K562 (cell line): ENCODE results near the gene CACNA1C. TPM values are rescaled to one million over a fixed set of nuclear protein-coding genes. Genes with fewer than 3 reads are reported as not detected.

ENCODE experiments used
- ATAC-seq: fragments of 200-7000 bp; cut with Tn5 transposase; 3 replicates; pipeline ENCODE4 v1.9.1; 2020; ENCODE audit warnings: moderate library complexity
- BruUV-seq: library from RNA; stranded (reverse); fragments of 400-500 nt; replicated peaks from 2 replicates; lab custom pipeline; 2021; lab: Mats Ljungman, UMichigan
- CTCF ChIA-PET: fragments of 300-600 bp; formaldehyde crosslinking; extraction: SDS; loops from one replicate; lab custom pipeline; 2021; ENCODE audit warnings: low intra/inter-chr PET ratio; lab: Yijun Ruan, JAX
- POLR2A ChIA-PET: fragments of 300-600, 350-650 bp; sonication (Branson Sonifier 250); formaldehyde crosslinking; extraction: SDS; loops from one replicate; lab custom pipeline; 2021; ENCODE audit warnings: antibody characterized with exemption, inconsistent platforms; lab: Yijun Ruan, JAX
- DNase-seq, 4 experiments: peaks; one replicate each; pipeline versions ENCODE4 v3.0.0 to v3.0.0-alpha.2; 2011 to 2018; ENCODE audit warnings: low spot score in 3 of 4, mixed read lengths in 3 of 4; ENCODE audit errors: extremely low read depth in 1 of 4
- FAIRE-seq: peaks from 2 replicates; lab custom pipeline; 2011; peaks lifted over from hg19 to GRCh38; lab: Jason Lieb, UNC
- H2AFZ ChIP-seq: 2 replicates; pipeline ENCODE4 v1.6.0; 2011; ENCODE audit warnings: low read depth, low read length, control low read depth, inconsistent platforms
- H3K27ac ChIP-seq: fragments of 200-600 bp; 3 replicates; pipeline ENCODE4 v1.8.0; 2011; ENCODE audit warnings: low read depth, mild to moderate bottlenecking, control low read depth, inconsistent platforms, low read length, moderate library complexity, mixed read lengths; ENCODE audit errors: extremely low read depth
- H3K27me3 ChIP-seq, 2 experiments: fragments of 300-600 bp in 1 of 2; 2 replicates in 1 of 2; 3 replicates in 1 of 2; pipeline versions ENCODE4 v1.6.0 to v1.8.0; 2011; ENCODE audit warnings: inconsistent platforms in 2 of 2, low read length in 2 of 2, mild to moderate bottlenecking in 1 of 2, mixed read lengths in 1 of 2, moderate library complexity in 1 of 2; ENCODE audit not compliant: control insufficient read depth in 2 of 2, insufficient read depth in 2 of 2
- H3K36me3 ChIP-seq: fragments of 300-600 bp; 3 replicates; pipeline ENCODE4 v1.8.0; 2011; ENCODE audit warnings: mild to moderate bottlenecking, low read length, inconsistent platforms; ENCODE audit not compliant: control insufficient read depth, insufficient read depth
- H3K4me1 ChIP-seq, 2 experiments: fragments of 200-600 bp in 1 of 2; replicated peaks in 1 of 2; 2 replicates in 1 of 2; 3 replicates in 1 of 2; pipeline versions ENCODE4 v1.5.1 to v1.8.0; 2011; ENCODE audit warnings: inconsistent platforms in 2 of 2, low read length in 2 of 2, mild to moderate bottlenecking in 1 of 2, mixed read lengths in 1 of 2, moderate library complexity in 1 of 2; ENCODE audit not compliant: control insufficient read depth in 2 of 2, insufficient read depth in 2 of 2
- H3K4me2 ChIP-seq: 2 replicates; pipeline ENCODE4 v1.6.1; 2011; ENCODE audit warnings: low read length, control low read depth, inconsistent platforms, mixed read lengths; ENCODE audit not compliant: insufficient read depth
- H3K4me3 ChIP-seq: fragments of 200-600 bp; sonication (generic), shearing (Covaris generic); 2 replicates; pipeline ENCODE4 v1.5.1; 2016; ENCODE audit warnings: control low read depth, inconsistent platforms
- H3K79me2 ChIP-seq: fragments of 200-600 bp; 3 replicates; pipeline ENCODE4 v1.8.0; 2011; ENCODE audit warnings: low read length, inconsistent platforms; ENCODE audit not compliant: control insufficient read depth, insufficient read depth
- H3K9ac ChIP-seq, 2 experiments: 2 replicates each; pipeline versions ENCODE4 v1.6.0 to v1.6.1; 2011; ENCODE audit warnings: low read depth in 2 of 2, low read length in 2 of 2, control low read depth in 1 of 2, inconsistent platforms in 1 of 2, mild to moderate bottlenecking in 1 of 2, mixed read lengths in 1 of 2; ENCODE audit not compliant: insufficient read depth in 1 of 2
- H3K9me1 ChIP-seq: one replicate; pipeline ENCODE4 v1.6.0; 2011; ENCODE audit warnings: inconsistent platforms, mild to moderate bottlenecking, low read length, moderate library complexity; ENCODE audit not compliant: control insufficient read depth, insufficient read depth
- H3K9me3 ChIP-seq: replicated peaks from 2 replicates; pipeline ENCODE4 v1.5.1; 2011; ENCODE audit warnings: low read depth, low read length, inconsistent platforms; ENCODE audit not compliant: control insufficient read depth, insufficient read depth
- H4K20me1 ChIP-seq: replicated peaks from 2 replicates; pipeline ENCODE4 v1.6.1; 2011; ENCODE audit warnings: low read length, inconsistent platforms, mixed read lengths; ENCODE audit not compliant: control insufficient read depth, insufficient read depth
- PHF20 ChIP-seq: fragments of 450-650 bp; IDR thresholded peaks from 2 replicates; pipeline ENCODE4 v1.6.1; 2018; ENCODE audit not compliant: partially characterized antibody
- TAF9B ChIP-seq: fragments of 450-650 bp; IDR thresholded peaks from 2 replicates; pipeline ENCODE4 v1.6.1; 2018; ENCODE audit warnings: mild to moderate bottlenecking; ENCODE audit not compliant: partially characterized antibody
- XRCC4 ChIP-seq: IDR thresholded peaks from one replicate; pipeline ENCODE4 v1.6.1; 2011; ENCODE audit not compliant: insufficient read depth, insufficient read length; ENCODE audit errors: extremely low read depth
- YBX1 ChIP-seq: fragments of 450-650 bp; IDR thresholded peaks from 2 replicates; pipeline ENCODE4 v1.7.1; 2016; ENCODE audit warnings: mild to moderate bottlenecking
- ZKSCAN8 ChIP-seq: fragments of 200-800 bp; sonication (Bioruptor generic); IDR thresholded peaks from 2 replicates; pipeline ENCODE4 v1.6.1; 2016; ENCODE audit warnings: missing genetic modification characterization, missing compliant biosample characterization
- ZNF347 ChIP-seq: fragments of 450-650 bp; formaldehyde crosslinking; IDR thresholded peaks from 2 replicates; pipeline ENCODE4 v1.4.0; 2020; ENCODE audit warnings: low read depth, mild to moderate bottlenecking, moderate library complexity
- ZNF41 ChIP-seq: fragments of 250-450 bp; sonication (Bioruptor Pico); conservative IDR thresholded peaks from 2 replicates; pipeline ENCODE4 v1.4.0; 2020; ENCODE audit warnings: mild to moderate bottlenecking
- WGBS: fragments of 100-300 bp; shearing (Covaris generic); methylation state at CpG from one replicate; pipeline ENCODE4 v1.1.6; 2016; ENCODE audit warnings: low coverage, mixed read lengths; ENCODE audit not compliant: insufficient coverage; ENCODE audit errors: missing lambda C conversion rate; 5-methylcytosine and 5-hydroxymethylcytosine counted together
- in situ Hi-C: fragments of 300-500 bp; cut with MboI; formaldehyde crosslinking; loops from 4 replicates; pipeline ENCODE4 v1.15.0; 2018; ENCODE audit warnings: inconsistent platforms, mixed read lengths
- intact Hi-C: fragments of 100-400 bp; cut with micrococcal nuclease; formaldehyde crosslinking; loops from 2 replicates; pipeline ENCODE4 v1.14.2; 2022
- polyA plus RNA-seq, 8 experiments: library from polyadenylated mRNA; depleted of rRNA in 4 of 8; stranded (reverse) in 5 of 8; unstranded in 3 of 8; fragments of >200 nt; fragmentation: Nextera tagmentation in 2 of 8; fragmentation: Illumina TruSeq in 1 of 8; extraction: Ambion mirVana in 2 of 8; extraction: Trizol in 1 of 8; gene quantifications; 2 replicates each; pipeline versions ENCODE4 v1.2.1 to v1.2.3, GENCODE V29; 2011 to 2014; ENCODE audit warnings: inconsistent platforms in 1 of 8, missing spikeins in 1 of 8
- total RNA-seq, 7 experiments: library from RNA; depleted of rRNA in 6 of 7; stranded (reverse); fragments of >200 nt in 6 of 7; fragmentation: Illumina TruSeq in 2 of 7; extraction: Trizol in 2 of 7; gene quantifications; 2 replicates each; pipeline versions ENCODE4 v1.2.1 to v1.2.3, GENCODE V29; 2011 to 2021; ENCODE audit warnings: low replicate concordance in 1 of 7
- TF ChIP-seq, protein P1 (sequence below): fragments of 150-350 bp; conservative IDR thresholded peaks from 2 replicates; pipeline ENCODE4 v1.6.1; 2014; ENCODE audit warnings: low read length
- TF ChIP-seq, protein P2 (sequence below): conservative IDR thresholded peaks from 2 replicates; pipeline ENCODE4 v1.6.1; 2011; ENCODE audit warnings: low read depth, mild to moderate bottlenecking, low read length; ENCODE audit not compliant: control insufficient read depth
- TF ChIP-seq, protein P3 (sequence below): fragments of 250-450 bp; sonication (Bioruptor Pico); IDR thresholded peaks from 2 replicates; pipeline ENCODE4 v1.5.0; 2020; ENCODE audit warnings: mild to moderate bottlenecking

CACNA1C gene
- total and polyA plus RNA-seq, 9 of the 15 experiments (the other 6 are each of a cell fraction or from before 2014, with no cell fraction given) = not detected

DNA sequence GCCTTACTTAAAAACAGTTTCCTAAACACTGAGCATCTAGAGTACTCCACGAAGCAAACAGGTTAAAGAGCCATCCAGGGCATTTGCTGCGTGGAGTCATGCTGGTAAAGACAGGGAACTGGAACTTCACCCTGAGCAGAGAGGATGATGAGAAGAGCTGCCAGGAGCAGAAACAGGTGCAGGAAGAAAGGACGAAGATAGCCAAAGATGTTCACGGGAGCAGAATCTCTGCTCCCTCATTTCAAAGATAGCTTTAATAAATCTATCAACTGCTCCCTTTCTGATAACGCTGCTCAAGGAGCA, 461.2 kb downstream of the CACNA1C start (continued):
- TF ChIP-seq, protein P1, sequence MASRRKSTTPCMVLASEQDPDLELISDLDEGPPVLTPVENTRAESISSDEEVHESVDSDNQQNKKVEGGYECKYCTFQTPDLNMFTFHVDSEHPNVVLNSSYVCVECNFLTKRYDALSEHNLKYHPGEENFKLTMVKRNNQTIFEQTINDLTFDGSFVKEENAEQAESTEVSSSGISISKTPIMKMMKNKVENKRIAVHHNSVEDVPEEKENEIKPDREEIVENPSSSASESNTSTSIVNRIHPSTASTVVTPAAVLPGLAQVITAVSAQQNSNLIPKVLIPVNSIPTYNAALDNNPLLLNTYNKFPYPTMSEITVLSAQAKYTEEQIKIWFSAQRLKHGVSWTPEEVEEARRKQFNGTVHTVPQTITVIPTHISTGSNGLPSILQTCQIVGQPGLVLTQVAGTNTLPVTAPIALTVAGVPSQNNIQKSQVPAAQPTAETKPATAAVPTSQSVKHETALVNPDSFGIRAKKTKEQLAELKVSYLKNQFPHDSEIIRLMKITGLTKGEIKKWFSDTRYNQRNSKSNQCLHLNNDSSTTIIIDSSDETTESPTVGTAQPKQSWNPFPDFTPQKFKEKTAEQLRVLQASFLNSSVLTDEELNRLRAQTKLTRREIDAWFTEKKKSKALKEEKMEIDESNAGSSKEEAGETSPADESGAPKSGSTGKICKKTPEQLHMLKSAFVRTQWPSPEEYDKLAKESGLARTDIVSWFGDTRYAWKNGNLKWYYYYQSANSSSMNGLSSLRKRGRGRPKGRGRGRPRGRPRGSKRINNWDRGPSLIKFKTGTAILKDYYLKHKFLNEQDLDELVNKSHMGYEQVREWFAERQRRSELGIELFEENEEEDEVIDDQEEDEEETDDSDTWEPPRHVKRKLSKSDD = no peak
- TF ChIP-seq ZNF347 (CRISPR knock-in tag) = no peak

DNA sequence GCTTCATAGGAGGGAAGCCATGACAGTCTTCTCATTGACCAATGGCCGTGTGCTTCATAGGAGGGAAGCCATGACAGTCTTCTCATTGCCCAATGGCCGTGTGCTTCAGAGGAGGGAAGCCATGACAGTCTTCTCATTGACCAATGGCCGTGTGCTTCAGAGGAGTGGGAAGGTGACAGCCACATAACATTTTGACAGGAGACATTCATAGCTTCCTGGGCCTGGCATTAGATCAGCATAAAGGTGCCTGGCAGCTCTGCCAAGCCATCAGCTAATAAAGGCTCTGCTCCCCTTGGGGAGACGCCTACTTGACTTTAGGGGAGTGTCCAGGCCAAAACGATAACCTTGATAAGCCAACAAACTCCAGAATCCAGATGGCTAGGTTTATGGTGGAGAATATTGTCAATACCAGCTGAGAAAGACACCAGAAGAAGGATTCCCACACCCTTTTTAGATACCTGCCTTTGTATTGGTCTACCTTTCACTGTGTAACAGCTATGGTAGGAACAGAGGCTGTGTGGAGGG, 468.0 kb downstream of the CACNA1C start:
- Histone ChIP-seq H3K4me2 (no peak overlapping the region), H3K9me1 (no peaks in the 10 kb centered on the region), H4K20me1 (no peaks in the 10 kb centered on the region)
- no peak for FAIRE-seq
- no peak for TF ChIP-seq ZKSCAN8 (CRISPR knock-in tag)
- no peak for TF ChIP-seq ZNF41 (CRISPR knock-in tag)
- TF ChIP-seq, protein P2, sequence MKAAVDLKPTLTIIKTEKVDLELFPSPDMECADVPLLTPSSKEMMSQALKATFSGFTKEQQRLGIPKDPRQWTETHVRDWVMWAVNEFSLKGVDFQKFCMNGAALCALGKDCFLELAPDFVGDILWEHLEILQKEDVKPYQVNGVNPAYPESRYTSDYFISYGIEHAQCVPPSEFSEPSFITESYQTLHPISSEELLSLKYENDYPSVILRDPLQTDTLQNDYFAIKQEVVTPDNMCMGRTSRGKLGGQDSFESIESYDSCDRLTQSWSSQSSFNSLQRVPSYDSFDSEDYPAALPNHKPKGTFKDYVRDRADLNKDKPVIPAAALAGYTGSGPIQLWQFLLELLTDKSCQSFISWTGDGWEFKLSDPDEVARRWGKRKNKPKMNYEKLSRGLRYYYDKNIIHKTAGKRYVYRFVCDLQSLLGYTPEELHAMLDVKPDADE = no peak
- TF ChIP-seq YBX1 = no peak
- TF ChIP-seq TAF9B = no peak
- TF ChIP-seq, protein P3, sequence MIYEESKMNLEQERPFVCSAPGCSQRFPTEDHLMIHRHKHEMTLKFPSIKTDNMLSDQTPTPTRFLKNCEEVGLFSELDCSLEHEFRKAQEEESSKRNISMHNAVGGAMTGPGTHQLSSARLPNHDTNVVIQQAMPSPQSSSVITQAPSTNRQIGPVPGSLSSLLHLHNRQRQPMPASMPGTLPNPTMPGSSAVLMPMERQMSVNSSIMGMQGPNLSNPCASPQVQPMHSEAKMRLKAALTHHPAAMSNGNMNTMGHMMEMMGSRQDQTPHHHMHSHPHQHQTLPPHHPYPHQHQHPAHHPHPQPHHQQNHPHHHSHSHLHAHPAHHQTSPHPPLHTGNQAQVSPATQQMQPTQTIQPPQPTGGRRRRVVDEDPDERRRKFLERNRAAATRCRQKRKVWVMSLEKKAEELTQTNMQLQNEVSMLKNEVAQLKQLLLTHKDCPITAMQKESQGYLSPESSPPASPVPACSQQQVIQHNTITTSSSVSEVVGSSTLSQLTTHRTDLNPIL = no peak
- no peak for TF ChIP-seq PHF20
- TF ChIP-seq XRCC4 = no peak
- TF ChIP-seq, all 486 proteins: peak for 0
- no peak for DNase-seq
- Histone ChIP-seq H3K9me3 (no peaks in the 10 kb centered on the region), H2AFZ (no peak overlapping the region), H3K79me2 (no peaks in the 10 kb centered on the region), H3K27ac (no peak overlapping the region), H3K36me3 (no peaks in the 10 kb centered on the region), H3K4me3 (no peak overlapping the region), H3K27me3 (peaks cover 0 to 15% of the 10 kb centered on the region in 2 experiments; a peak in 2 of 5 replicates), H3K4me1 (no peaks in the 10 kb centered on the region), H3K9ac (no peak overlapping the region)
- WGBS = 0% methylated on average over 4 of the region's 5 CpGs
- no peak for ATAC-seq
- in situ Hi-C loops (no loop called here), intact Hi-C loops (no loop called here)
- CTCF ChIA-PET = no interaction called here
- BruUV-seq = no TSS peak
- POLR2A ChIA-PET = no interaction called here
